Measurements from ENCODE around the gene PARP1. TPM values are rescaled to one million over a fixed set of nuclear protein-coding genes. Genes with fewer than 3 reads are reported as not detected.

PARP1 gene
- total RNA-seq, 1 donor from 2014 or later = 37.1 TPM

GRCh38 chr1:226422478-226422877 lies 14.6 kb upstream of the PARP1 start:
- no peak overlapping the region for H3K4me3 ChIP-seq
- no peak for TF ChIP-seq CTCF (IDR thresholded peaks at IDR 0.05)
- H3K27ac ChIP-seq = no peak overlapping the region
- H3K36me3 ChIP-seq = no peaks in the 10 kb centered on the region
- H3K4me1 ChIP-seq = no peaks in the 10 kb centered on the region
- H3K9me3 ChIP-seq = no peaks in the 10 kb centered on the region
- no peaks in the 10 kb centered on the region for H3K27me3 ChIP-seq
- intact Hi-C loops (cut with DNase I) = no loop called here
- no peak for DNase-seq (ENCODE audit: low spot score in 2 of 2)

- DNase-seq (ENCODE audit: low spot score in 2 of 2) = no peak
- no peak overlapping the region for H3K4me3 ChIP-seq
- no peaks in the 10 kb centered on the region for H3K4me1 ChIP-seq
- no peaks in the 10 kb centered on the region for H3K9me3 ChIP-seq
- H3K27ac ChIP-seq = no peak overlapping the region
- intact Hi-C loops (cut with DNase I) = no loop called here
- no peaks in the 10 kb centered on the region for H3K36me3 ChIP-seq
- H3K27me3 ChIP-seq = no peaks in the 10 kb centered on the region
- TF ChIP-seq CTCF (IDR thresholded peaks at IDR 0.05) = no peak
Observed at GRCh38 chr1:226420897-226421296, 13.0 kb upstream of the PARP1 start.

GRCh38 chr1:226420328-226420727 lies 12.4 kb upstream of the PARP1 start:
- no peak for TF ChIP-seq CTCF (IDR thresholded peaks at IDR 0.05)
- Histone ChIP-seq H3K4me3 (no peak overlapping the region), H3K4me1 (no peaks in the 10 kb centered on the region), H3K36me3 (no peaks in the 10 kb centered on the region), H3K9me3 (no peaks in the 10 kb centered on the region), H3K27me3 (no peaks in the 10 kb centered on the region), H3K27ac (no peak overlapping the region)
- DNase-seq (ENCODE audit: low spot score in 2 of 2) = no peak
- intact Hi-C loops (cut with DNase I) = no loop called here

- intact Hi-C loops (cut with DNase I) = loop anchor here (10.0 kb wide), 1 partner anchor 185 kb away; no protein-coding TSS in a partner anchor
- Histone ChIP-seq H3K4me1 (no peaks in the 10 kb centered on the region), H3K27me3 (no peaks in the 10 kb centered on the region), H3K27ac (no peak overlapping the region), H3K36me3 (no peaks in the 10 kb centered on the region), H3K9me3 (no peaks in the 10 kb centered on the region), H3K4me3 (no peak overlapping the region)
- DNase-seq (ENCODE audit: low spot score in 2 of 2) = no peak
- TF ChIP-seq CTCF (IDR thresholded peaks at IDR 0.05) = no peak
Observed at GRCh38 chr1:226419284-226420029, 11.6 kb upstream of the PARP1 start.

GRCh38 chr1:226417830-226418546 lies 10.1 kb upstream of the PARP1 start:
- no peak for TF ChIP-seq CTCF (IDR thresholded peaks at IDR 0.05)
- no peaks in the 10 kb centered on the region for H3K27me3 ChIP-seq
- intact Hi-C loops (cut with DNase I) = loop anchor here (10.0 kb wide), 1 partner anchor 187 kb away; no protein-coding TSS in a partner anchor
- no peaks in the 10 kb centered on the region for H3K36me3 ChIP-seq
- DNase-seq (ENCODE audit: low spot score in 2 of 2) = no peak
- H3K4me3 ChIP-seq = no peak overlapping the region
- no peaks in the 10 kb centered on the region for H3K4me1 ChIP-seq
- H3K9me3 ChIP-seq = no peaks in the 10 kb centered on the region
- H3K27ac ChIP-seq = no peak overlapping the region

Measured in ascending aorta (tissue), 2 donors.